ENCODE data around the gene CIROP.
A peak's percentile ranks its signal among the peaks of the same experiment; 100 is the strongest.

Gene CIROP

GRCh38 chr14:23132970-23133369 is 28.2 kb upstream of the CIROP start:
- DNase-seq (ENCODE audit: low read depth in 2 of 3, low spot score in 2 of 3): no peak

DNA sequence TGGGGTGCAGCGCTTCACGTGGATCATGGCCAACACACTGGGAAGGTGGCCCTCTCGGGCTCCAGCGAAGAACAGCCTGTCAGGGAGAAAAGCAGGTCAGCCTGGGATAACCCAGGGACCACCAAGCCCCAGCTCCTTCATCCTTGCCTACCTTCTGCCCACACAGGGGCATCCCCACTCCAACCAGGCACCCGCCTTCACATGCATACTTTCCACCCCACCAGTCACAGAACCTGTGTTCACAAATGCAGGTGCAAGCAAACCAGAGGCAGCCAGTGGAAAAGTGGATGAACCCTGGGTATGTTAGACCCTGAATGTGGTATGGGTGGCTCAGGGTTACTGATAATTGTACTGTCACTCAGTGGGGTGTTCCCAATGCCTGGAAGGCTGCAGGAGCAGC is 26.7 kb upstream of the CIROP start:
- no peak for DNase-seq (ENCODE audit: low read depth in 2 of 3, low spot score in 2 of 3)

DNA sequence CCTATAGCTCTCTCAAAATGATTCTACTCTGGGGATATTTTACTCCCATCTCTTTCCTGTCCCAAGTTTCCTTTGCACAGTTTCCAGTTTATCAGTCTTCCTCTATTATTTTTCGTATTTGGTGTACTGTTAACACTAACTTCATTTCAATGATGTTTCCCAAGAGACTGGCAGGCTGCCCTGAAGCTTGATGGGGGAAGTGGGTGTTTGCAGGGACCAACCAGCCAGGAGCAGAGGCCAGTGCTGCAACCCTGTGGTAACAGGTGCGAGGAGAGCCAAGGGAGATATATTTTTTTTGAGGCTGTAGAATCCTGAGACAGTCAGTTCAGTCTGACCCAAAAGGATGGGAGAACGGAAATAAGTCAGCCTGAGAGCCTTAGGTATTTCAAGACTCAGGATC is 26.1 kb upstream of the CIROP start:
- no peak for DNase-seq (ENCODE audit: low read depth in 2 of 3, low spot score in 2 of 3)

GRCh38 chr14:23129759-23130316 is 25.0 kb upstream of the CIROP start:
- DNase-seq (ENCODE audit: low read depth in 2 of 3, low spot score in 2 of 3): no peak

GRCh38 chr14:23128969-23129758 is 24.4 kb upstream of the CIROP start:
- no peak for DNase-seq (ENCODE audit: low read depth in 2 of 3, low spot score in 2 of 3)

DNA sequence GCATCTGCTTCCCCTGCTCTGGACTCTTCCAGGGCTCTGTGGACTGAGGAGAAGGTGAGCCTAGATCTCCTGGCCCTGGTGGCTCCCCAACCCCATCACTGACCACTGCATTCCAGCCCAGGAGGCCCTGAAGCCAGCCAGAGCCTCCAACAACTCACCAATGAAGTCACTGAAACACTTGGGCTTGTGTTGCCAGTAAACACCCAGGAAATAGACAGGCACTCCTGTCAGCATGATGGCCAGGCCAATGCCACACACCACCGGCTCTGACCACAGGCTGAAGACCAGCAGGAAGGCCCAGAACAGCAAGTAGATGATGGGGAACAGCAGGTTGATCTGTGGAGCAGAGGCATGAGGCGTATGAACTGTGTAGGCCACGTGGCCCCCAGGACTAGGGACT is 23.1 kb upstream of the CIROP start:
- no peak for DNase-seq (ENCODE audit: low read depth in 2 of 3, low spot score in 2 of 3)

- no peak for DNase-seq (ENCODE audit: low read depth in 2 of 3, low spot score in 2 of 3)
Observed at GRCh38 chr14:23126548-23127278, 21.9 kb upstream of the CIROP start.

- DNase-seq (ENCODE audit: low read depth in 2 of 3, low spot score in 2 of 3): no peak
Observed at GRCh38 chr14:23125933-23126524, 21.2 kb upstream of the CIROP start.

DNA sequence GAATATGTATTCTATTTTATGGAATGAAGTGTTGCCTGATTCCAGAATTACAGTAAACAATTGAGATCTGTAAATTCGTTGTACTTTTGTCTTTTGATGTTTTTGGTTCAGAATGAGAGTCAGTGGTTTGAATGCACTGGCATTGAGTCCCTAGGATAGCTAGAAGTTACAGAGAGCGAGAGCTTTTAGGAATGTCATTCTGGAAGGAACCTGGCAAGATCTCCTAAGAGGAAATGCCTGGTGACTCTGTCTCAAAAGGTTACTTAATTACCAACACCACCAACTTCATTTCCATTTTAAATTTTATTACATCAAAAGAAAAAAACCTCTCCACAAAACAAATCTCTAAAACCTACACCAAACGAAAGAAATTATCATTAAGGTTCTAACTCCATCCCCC is 20.2 kb upstream of the CIROP start:
- no peak for DNase-seq (ENCODE audit: low read depth in 2 of 3, low spot score in 2 of 3)

GRCh38 chr14:23124337-23124954 is 19.7 kb upstream of the CIROP start:
- no peak for DNase-seq (ENCODE audit: low read depth in 2 of 3, low spot score in 2 of 3)

DNA sequence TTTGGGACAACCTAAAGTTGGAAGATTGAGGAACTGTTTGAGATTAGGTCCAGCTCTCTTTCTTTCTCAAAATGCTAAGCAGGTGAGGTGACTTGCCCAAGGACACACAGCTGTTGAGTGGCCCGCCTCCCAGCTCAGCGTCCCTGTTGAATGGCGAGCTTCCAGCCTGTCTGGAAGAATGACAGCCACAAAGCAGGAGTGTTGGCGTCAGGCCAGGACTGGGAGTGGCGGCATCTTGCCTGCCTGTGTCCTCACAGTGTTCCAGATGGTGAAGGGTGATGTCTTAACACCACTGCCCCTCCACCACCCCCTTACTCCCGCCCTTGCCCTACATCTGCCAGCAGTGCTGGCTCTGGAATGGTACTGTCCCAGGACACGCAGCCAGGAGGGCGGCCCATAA is 18.6 kb upstream of the CIROP start:
- no peak for DNase-seq (ENCODE audit: low read depth in 2 of 3, low spot score in 2 of 3)

DNA sequence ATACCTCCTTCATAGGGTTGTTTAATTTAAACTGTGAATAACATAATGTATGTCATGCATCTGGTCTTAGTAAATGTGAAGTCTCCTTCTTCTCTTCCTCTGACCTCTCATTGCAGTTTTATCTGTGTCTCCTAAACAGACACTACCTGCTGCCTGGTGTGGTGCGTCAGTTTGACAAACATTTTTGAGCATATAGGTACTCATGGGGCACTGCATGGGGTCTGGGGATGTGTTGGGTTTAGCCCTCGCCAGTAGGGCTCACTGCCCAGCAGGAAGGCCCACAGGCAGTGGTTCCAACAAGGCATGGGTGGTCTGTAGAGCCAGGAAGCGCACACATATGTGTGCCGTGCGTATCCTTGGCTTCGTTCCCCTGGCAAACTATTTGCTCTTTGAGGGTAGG is 17.3 kb upstream of the CIROP start:
- DNase-seq (ENCODE audit: low read depth in 2 of 3, low spot score in 2 of 3): no peak

GRCh38 chr14:23121361-23121771 is 16.6 kb upstream of the CIROP start:
- DNase-seq (ENCODE audit: low read depth in 2 of 3, low spot score in 2 of 3): no peak

GRCh38 chr14:23120541-23121251 is 15.9 kb upstream of the CIROP start:
- DNase-seq (ENCODE audit: low read depth in 2 of 3, low spot score in 2 of 3): peak; percentile 42 to 72 (median 59)

GRCh38 chr14:23119363-23120327 is 14.9 kb upstream of the CIROP start:
- peak in 1 of 3 experiments; percentile 43 for DNase-seq (ENCODE audit: low read depth in 2 of 3, low spot score in 2 of 3)

- DNase-seq (ENCODE audit: low read depth in 2 of 3, low spot score in 2 of 3): no peak
Observed at GRCh38 chr14:23118506-23119362, 13.9 kb upstream of the CIROP start, which contains the start of gene CEBPE. CEBPE (minus strand) TSS chr14:23119255; CDS start chr14:23119091, 164 bp downstream.

GRCh38 chr14:23117371-23118020 is 12.7 kb upstream of the CIROP start:
- DNase-seq (ENCODE audit: low read depth in 2 of 3, low spot score in 2 of 3): no peak

DNA sequence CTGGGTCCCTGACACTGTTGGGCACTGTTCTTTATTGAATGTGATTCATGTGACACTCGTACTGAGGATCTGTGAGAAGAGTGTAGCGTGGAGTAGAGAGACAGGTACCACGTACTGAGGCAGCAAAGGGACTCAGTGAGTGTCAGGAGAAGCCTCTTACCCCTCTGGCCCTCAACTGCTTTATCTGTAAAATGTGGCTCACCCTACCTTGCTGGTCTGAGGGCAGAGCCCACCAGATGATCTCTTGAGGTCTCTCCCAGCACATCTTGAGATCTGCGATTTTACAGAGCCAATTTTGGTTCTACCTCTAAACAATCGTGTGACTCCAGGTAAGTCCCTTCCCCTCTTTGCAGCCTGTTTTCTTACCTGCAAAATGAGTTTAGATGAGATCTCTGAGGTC is 11.1 kb upstream of the CIROP start:
- DNase-seq (ENCODE audit: low read depth in 2 of 3, low spot score in 2 of 3): no peak
